WTC11 (cell line): Measurements from ENCODE around the gene ALKBH7.

Experiments
- CTCF ChIP-seq: fragments of 200-600 bp; IDR thresholded peaks from 2 replicates; pipeline ENCODE4 v1.8.0; 2022; ENCODE audit warnings: antibody characterized with exemption
- FOXK1 ChIP-seq: sonication (generic); formaldehyde crosslinking; IDR thresholded peaks from 2 replicates; pipeline ENCODE4 v1.8.0; 2022; ENCODE audit warnings: mild to moderate bottlenecking, moderate library complexity, missing genetic modification reagents
- JUN ChIP-seq: sonication (generic); formaldehyde crosslinking; IDR thresholded peaks from 2 replicates; pipeline ENCODE4 v1.8.0; 2023; ENCODE audit warnings: mild to moderate bottlenecking, missing genetic modification reagents
- KAT7 ChIP-seq: sonication (generic); formaldehyde crosslinking; IDR thresholded peaks from 2 replicates; pipeline ENCODE4 v1.8.1; 2023; ENCODE audit warnings: missing genetic modification reagents, mild to moderate bottlenecking, borderline replicate concordance
- NFE2L1 ChIP-seq: sonication (generic); formaldehyde crosslinking; IDR thresholded peaks from 2 replicates; pipeline ENCODE4 v1.8.1; 2023; ENCODE audit warnings: missing genetic modification reagents
- ZNF396 ChIP-seq: fragments of 250-450 bp; sonication (Bioruptor Pico); IDR thresholded peaks from 2 replicates; pipeline ENCODE4 v1.8.0; 2021; ENCODE audit warnings: mild to moderate bottlenecking, moderate library complexity, borderline replicate concordance
- TF ChIP-seq, protein P1 (sequence below): sonication (generic); formaldehyde crosslinking; IDR thresholded peaks from 2 replicates; pipeline ENCODE4 v1.8.1; 2023; ENCODE audit warnings: mild to moderate bottlenecking, missing genetic modification reagents

- TF ChIP-seq CTCF (no peak), JUN (CRISPR knock-in tag) (no peak), ZNF396 (CRISPR knock-in tag) (no peak), NFE2L1 (CRISPR knock-in tag) (no peak), KAT7 (CRISPR knock-in tag) (no peak), FOXK1 (CRISPR knock-in tag) (no peak)
- TF ChIP-seq, protein P1, sequence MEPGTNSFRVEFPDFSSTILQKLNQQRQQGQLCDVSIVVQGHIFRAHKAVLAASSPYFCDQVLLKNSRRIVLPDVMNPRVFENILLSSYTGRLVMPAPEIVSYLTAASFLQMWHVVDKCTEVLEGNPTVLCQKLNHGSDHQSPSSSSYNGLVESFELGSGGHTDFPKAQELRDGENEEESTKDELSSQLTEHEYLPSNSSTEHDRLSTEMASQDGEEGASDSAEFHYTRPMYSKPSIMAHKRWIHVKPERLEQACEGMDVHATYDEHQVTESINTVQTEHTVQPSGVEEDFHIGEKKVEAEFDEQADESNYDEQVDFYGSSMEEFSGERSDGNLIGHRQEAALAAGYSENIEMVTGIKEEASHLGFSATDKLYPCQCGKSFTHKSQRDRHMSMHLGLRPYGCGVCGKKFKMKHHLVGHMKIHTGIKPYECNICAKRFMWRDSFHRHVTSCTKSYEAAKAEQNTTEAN (CRISPR knock-in tag) = no peak
These were observed 36.8 kb downstream of the ALKBH7 start for GRCh38 chr19:6409346-6409745.
